Mucosa of descending colon (tissue), 3 donors: Measurements from ENCODE around the gene NEAT1. TPM values are rescaled to one million over a fixed set of nuclear protein-coding genes. Genes with fewer than 3 reads are reported as not detected.
A peak's percentile ranks its signal among the peaks of the same experiment; 100 is the strongest.
"Not testable (repeated sequence)": the region's sequence is repeated elsewhere in the genome, so short reads cannot be mapped to it uniquely, and the experiment has no call there.

Experiments used
- ATAC-seq: fragments of 200-7000 bp; cut with Tn5 transposase; one replicate; pipeline ENCODE4 v1.9.1; 2020; ENCODE audit warnings: mild to moderate bottlenecking, moderate library complexity
- DNase-seq, 3 donors: peaks; one replicate each; pipeline ENCODE4 v3.0.0-alpha.2; 2020
- H3K36me3 ChIP-seq: fragments of 200-600 bp; one replicate; pipeline ENCODE4 v1.8.0; 2021; ENCODE audit warnings: low read depth, mild to moderate bottlenecking
- H3K4me1 ChIP-seq: fragments of 200-600 bp; one replicate; pipeline ENCODE4 v1.8.0; 2021; ENCODE audit warnings: low read depth, mild to moderate bottlenecking
- H3K4me3 ChIP-seq: fragments of 200-600 bp; one replicate; pipeline ENCODE4 v1.8.0; 2021; ENCODE audit warnings: mild to moderate bottlenecking
- H3K9me3 ChIP-seq: fragments of 200-600 bp; one replicate; pipeline ENCODE4 v1.8.0; 2021; ENCODE audit warnings: mild to moderate bottlenecking
- intact Hi-C, 2 donors: fragments of 100-400 bp; cut with DNase I in 1 of 2; cut with micrococcal nuclease in 1 of 2; formaldehyde crosslinking; loops; one replicate each; pipeline versions ENCODE4 v1.11.0 to v1.11.1; 2022; cut with DNase I, micrococcal nuclease
- total RNA-seq, 3 donors: library from RNA; stranded (reverse); fragmentation: NEBNext Ultra II Directional in 2 of 3; extraction: Animal tissue kit (Norgen Biotek cat#: 25700) in 2 of 3; gene quantifications; one replicate each; pipeline versions ENCODE4 v1.2.1 to v1.2.4, GENCODE V29; 2021 to 2023
- TF ChIP-seq, protein P1 (sequence below): fragments of 200-600 bp; IDR thresholded peaks from one replicate; pipeline ENCODE4 v1.8.0; 2022; ENCODE audit warnings: antibody characterized with exemption, mild to moderate bottlenecking
- donor health status: DM: no; HTN: no; CAD: no; lungs with moderate emphysema.
- donor health status: DM: no; HTN: no; CAD: no.
- donor health status: DM: no; HTN: yes; CAD: no.

Gene NEAT1
- total RNA-seq, 3 donors from 2014 or later = 1,133 to 1,409 (median 1,237) TPM

- peak; percentile 57 for ATAC-seq
- TF ChIP-seq, protein P1, sequence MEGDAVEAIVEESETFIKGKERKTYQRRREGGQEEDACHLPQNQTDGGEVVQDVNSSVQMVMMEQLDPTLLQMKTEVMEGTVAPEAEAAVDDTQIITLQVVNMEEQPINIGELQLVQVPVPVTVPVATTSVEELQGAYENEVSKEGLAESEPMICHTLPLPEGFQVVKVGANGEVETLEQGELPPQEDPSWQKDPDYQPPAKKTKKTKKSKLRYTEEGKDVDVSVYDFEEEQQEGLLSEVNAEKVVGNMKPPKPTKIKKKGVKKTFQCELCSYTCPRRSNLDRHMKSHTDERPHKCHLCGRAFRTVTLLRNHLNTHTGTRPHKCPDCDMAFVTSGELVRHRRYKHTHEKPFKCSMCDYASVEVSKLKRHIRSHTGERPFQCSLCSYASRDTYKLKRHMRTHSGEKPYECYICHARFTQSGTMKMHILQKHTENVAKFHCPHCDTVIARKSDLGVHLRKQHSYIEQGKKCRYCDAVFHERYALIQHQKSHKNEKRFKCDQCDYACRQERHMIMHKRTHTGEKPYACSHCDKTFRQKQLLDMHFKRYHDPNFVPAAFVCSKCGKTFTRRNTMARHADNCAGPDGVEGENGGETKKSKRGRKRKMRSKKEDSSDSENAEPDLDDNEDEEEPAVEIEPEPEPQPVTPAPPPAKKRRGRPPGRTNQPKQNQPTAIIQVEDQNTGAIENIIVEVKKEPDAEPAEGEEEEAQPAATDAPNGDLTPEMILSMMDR = peak; percentile 48
- intact Hi-C loops = loop anchor here in 1 of 2 donors (5.0 kb wide), 1 partner anchor 36 kb away; no protein-coding TSS in a partner anchor
- H3K4me3 ChIP-seq = no peak overlapping the region
- H3K36me3 ChIP-seq = no peaks in the 10 kb centered on the region
- DNase-seq = peak; percentile 74 to 83 (median 75)
- no peaks in the 10 kb centered on the region for H3K9me3 ChIP-seq
- peaks cover 49% of the 10 kb centered on the region for H3K4me1 ChIP-seq
These were observed 48.9 kb downstream of the NEAT1 start for GRCh38 chr11:65471447-65471891.

DNA sequence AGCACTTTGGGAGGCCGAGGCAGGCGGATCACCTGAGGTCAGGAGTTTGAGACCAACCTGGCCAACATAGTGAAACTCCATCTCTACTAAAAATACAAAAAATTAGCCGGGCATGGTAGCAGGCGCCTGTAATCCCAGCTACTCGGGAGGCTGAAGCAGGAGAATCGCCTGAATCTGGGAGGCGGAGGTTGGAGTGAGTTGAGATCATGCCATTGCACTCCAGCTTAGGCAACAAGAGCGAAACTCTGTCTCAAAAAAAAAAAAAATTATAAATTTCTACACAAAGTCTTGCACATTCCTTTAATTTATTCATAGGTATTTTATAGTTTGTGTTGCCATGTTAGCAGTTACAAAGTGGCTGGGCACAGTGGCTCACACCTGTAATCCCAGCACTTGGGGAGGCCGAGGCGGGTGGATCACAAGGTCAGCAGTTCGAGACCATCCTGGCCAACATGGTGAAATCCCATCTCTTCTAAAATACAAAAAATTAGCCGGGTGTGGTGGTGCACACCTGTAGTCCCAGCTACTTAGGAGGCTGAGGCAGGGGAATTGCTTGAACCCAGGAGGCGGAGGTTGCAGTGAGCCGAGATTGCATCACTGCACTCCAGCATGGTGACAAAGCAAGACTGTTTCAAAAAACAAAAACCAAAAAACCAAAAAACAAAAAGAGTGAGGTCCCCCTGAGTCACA, 50.1 kb downstream of the NEAT1 start:
- intact Hi-C loops = loop anchor here in 1 of 2 donors (5.0 kb wide), 1 partner anchor 35 kb away; no protein-coding TSS in a partner anchor
- not testable (repeated sequence) for H3K36me3 ChIP-seq, ATAC-seq, H3K9me3 ChIP-seq, H3K4me3 ChIP-seq
- H3K4me1 ChIP-seq = peaks cover 46% of the 10 kb centered on the region
- peak in 1 of 3 donors; percentile 48 for DNase-seq

DNA sequence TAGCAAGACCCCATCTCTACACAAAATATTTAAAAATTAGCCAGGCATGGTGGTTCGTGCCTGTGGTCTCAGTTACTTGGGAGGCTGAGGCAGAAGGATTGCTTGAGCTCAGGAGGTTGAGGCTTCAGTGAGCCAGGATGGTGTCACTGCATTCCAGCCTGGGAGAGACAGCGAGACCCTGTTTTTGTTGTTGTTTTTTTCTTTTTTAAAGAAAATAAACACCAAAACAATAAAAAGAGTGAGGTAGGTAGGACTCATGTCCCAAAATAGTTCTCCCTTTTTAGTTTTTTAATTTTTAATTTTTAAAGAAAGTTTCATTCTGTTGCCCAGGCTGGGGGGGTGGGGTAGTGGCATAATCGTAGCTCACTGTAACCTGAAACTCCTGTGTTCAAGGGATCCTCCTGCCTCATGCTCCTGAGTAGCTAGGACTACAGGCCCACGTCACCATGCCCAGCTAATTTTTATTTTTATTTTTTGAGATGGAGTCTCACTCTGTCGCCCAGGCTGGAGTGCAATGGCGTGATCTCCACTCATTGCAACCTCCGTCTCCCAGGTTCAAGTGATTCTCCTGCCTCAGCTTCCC, 50.8 kb downstream of the NEAT1 start:
- no peaks in the 10 kb centered on the region for H3K9me3 ChIP-seq
- intact Hi-C loops = loop anchor here in 1 of 2 donors (5.0 kb wide), 1 partner anchor 34 kb away; no protein-coding TSS in a partner anchor
- no peaks in the 10 kb centered on the region for H3K36me3 ChIP-seq
- TF ChIP-seq, protein P1 = no peak
- no peak for DNase-seq
- H3K4me3 ChIP-seq = no peak overlapping the region
- ATAC-seq = no peak
- H3K4me1 ChIP-seq = peaks cover 47% of the 10 kb centered on the region

- Histone ChIP-seq H3K4me3 (no peak overlapping the region), H3K9me3 (no peaks in the 10 kb centered on the region), H3K4me1 (peaks cover 50% of the 10 kb centered on the region), H3K36me3 (no peaks in the 10 kb centered on the region)
- intact Hi-C loops = loop anchor here in 1 of 2 donors (5.0 kb wide), 1 partner anchor 32 kb away; no protein-coding TSS in a partner anchor
- ATAC-seq = peak; percentile 5
- TF ChIP-seq, protein P1 = no peak
- DNase-seq = peak in 2 of 3 donors; percentile 50 to 64
These were observed 52.3 kb downstream of the NEAT1 start for GRCh38 chr11:65474864-65475263.

DNA sequence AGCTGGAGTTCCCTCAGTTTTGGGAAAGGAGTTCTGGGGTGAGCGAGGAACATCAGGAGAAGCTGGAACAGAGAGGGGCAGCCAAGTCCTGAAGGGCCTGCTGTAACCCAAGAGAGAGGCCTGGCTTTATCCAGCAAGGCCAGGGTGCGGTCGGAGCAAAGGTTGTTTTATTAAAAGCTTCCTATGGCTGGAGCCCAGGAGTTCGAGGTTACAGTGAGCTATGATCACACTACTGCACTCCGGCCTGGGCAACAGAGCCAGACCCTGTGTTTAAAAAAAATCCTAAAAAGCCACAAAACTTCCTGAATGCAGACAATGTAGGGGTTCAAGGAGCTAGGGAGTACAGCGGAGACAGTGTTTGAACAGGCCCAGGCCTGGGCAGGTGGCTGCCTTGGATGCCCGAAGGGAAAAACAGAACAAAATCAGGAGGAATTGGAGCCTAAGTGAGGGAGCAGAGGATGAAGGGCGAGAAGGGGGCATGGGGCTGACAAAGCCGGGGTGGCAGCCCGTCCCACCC, 54.1 kb downstream of the NEAT1 start:
- DNase-seq (peak; percentile 68 to 87 (median 74)), ATAC-seq (peak; percentile 45)
- Histone ChIP-seq H3K9me3 (no peaks in the 10 kb centered on the region), H3K4me1 (peaks cover 44% of the 10 kb centered on the region), H3K36me3 (no peaks in the 10 kb centered on the region), H3K4me3 (peak overlapping the region; percentile 64)
- intact Hi-C loops = no loop called here
- TF ChIP-seq, protein P1 = no peak
